Prostate gland (tissue), 2 donors: ENCODE results near the gene SPSB4.

ENCODE experiments used
- POLR2AphosphoS5 ChIP-seq: sonication (generic); formaldehyde crosslinking; IDR thresholded peaks from one replicate; pipeline ENCODE4 v1.6.1; 2017; ENCODE audit warnings: antibody characterized with exemption
- TF ChIP-seq, protein P1 (sequence below), 4 experiments: fragments of 200-600 bp in 2 of 4; fragments of 450-650 bp in 2 of 4; sonication (generic) in 2 of 4; IDR thresholded peaks; 1 replicate in 3 of 4; 2 replicates in 1 of 4; pipeline ENCODE4 v1.5.1; 2016 to 2019; ENCODE audit warnings: antibody characterized with exemption in 4 of 4, mild to moderate bottlenecking in 2 of 4, moderate library complexity in 2 of 4

DNA sequence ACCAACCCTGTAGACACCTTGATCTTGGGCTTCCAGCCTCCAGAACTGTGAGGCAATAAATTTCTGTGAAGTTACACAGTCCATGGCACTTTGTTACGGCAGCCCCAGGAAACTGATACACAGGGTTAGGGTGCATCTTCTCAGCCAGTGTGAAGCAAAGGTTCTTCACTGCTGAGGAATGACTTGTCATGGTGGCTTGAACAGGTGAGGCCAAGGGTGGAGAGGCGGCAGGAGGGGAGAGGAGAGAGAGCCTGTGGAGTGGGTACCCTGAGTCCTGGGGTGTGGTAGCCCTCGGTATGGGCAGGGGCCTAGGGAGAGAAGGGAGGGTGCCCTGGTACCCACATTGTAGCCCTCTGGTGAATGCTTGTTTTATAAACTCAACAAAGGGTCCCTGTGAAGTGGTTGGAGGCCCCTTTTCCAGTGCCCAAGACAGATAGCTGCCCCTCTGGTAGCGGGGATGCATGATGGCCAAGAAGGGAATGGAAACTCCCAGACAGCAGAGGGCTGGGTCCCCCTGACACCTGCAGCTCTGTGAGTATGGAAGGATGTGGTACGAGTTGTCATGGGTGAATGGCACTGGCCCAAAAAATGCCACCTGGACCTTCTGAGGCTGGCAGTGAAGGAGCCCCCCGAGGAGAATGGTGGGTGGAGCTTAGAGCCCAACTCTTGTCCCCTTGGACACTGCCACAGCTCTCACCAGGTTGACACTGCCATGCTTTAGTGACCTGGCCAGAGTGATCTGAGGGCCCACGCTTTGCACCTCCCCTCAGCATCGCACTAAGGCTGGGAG is 49.6 kb downstream of the SPSB4 start:
- TF ChIP-seq POLR2AphosphoS5: no peak
- TF ChIP-seq, protein P1, sequence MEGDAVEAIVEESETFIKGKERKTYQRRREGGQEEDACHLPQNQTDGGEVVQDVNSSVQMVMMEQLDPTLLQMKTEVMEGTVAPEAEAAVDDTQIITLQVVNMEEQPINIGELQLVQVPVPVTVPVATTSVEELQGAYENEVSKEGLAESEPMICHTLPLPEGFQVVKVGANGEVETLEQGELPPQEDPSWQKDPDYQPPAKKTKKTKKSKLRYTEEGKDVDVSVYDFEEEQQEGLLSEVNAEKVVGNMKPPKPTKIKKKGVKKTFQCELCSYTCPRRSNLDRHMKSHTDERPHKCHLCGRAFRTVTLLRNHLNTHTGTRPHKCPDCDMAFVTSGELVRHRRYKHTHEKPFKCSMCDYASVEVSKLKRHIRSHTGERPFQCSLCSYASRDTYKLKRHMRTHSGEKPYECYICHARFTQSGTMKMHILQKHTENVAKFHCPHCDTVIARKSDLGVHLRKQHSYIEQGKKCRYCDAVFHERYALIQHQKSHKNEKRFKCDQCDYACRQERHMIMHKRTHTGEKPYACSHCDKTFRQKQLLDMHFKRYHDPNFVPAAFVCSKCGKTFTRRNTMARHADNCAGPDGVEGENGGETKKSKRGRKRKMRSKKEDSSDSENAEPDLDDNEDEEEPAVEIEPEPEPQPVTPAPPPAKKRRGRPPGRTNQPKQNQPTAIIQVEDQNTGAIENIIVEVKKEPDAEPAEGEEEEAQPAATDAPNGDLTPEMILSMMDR (IDR thresholded peaks at IDR 0.05): no peak
